GM19240 (cell line): ENCODE results near the gene CITED2.
"Not testable (repeated sequence)": the region's sequence is repeated elsewhere in the genome, so short reads cannot be mapped to it uniquely, and the experiment has no call there.

Experiments
- DNase-seq: peaks from one replicate; pipeline ENCODE4 v3.0.0; 2011; ENCODE audit warnings: low spot score; ENCODE audit not compliant: insufficient read length

CITED2 gene

DNA sequence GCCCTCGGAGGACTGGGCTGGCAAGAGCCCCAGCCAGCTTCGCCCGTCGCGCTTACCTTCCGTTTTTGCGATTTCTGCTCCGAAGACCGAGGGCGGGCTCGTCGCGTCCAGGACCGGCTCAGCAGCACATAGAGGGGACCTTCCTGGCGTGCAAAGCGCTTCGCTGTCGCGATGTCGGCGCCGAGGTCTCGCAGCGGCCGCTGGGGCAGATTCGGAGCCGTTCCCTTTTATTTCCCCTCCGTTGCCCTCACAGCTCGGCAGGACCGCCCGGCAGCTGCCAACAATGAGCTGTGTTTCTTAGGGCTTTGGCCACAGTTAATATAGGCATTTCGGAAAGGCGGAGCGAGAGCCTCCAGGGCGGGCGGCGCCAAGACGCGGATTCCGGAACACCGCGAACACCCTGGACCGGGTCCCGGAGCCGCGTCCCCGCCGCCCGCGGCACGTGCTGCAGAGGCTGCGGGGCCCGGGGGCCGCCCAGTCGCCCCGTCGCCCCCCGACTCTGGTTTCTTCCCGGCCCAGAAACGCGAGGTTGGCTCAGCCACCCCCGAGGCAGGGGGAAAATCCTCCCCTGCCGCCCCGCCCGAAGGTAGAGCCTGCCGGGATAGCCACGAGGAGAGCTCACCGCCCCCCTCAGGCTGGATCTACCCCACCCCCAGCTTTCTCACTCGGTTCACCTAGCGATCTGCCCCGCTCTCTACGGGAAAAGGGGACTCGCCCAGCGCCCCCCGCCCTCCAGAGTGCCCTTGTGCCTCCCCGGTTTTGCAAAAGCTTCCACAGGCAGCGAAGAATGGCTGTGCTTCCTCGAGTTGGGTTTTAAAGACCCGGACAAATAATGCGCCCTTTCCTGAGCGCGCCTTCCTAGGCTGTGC is at the start of gene CITED2:
TSS of gene CITED2 (minus strand) at position 292 of the 869 bp plus-strand sequence. CDS start 704 bp downstream, outside the sequence.
- no peak for DNase-seq

GRCh38 chr6:139423037-139423703 is 48.7 kb upstream of the CITED2 start:
- DNase-seq, result no peak

DNA sequence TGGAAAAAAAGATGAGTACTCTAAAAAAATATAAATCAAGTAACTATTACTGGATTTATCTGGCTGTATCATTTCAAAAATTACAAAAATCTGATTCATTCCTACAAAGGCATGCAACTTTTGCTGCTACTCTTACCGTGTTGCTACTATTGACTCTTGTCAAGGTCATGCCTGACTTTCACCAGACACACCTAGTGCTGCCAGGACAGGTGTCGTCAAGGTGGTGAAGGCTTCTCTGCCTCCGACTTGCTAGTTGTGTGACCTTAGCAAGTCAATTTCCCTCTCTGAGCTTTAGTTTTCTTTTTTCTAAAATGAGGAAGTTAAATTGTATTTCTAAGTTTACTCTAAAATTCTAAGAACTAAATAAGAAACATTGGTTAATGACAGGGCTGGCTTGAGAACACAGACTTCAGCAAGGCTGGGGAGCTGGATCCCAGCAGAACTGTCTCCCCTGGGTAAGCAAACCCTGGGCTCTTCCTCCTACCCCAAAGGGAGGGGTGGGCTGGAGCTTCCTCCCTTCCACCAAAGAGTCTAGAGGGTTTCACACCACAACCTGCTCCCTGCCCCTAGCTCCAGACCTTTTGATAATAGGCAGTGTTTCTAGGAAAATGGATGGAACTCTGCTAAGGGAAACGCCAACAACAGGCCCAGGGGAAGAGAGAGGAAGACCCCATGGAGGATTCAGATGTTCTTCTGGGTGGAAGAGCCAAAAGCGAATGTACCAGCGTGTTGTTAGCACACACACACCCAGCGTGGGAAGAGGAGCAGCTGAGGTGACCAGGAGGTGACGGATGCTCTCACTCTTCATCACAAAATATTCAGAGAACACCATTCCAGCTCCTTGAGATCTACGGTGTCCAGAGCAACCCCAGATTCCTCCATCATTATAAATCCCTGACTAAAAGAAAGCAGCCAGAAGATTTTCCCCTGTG is 47.9 kb upstream of the CITED2 start:
- DNase-seq, result no peak

DNA sequence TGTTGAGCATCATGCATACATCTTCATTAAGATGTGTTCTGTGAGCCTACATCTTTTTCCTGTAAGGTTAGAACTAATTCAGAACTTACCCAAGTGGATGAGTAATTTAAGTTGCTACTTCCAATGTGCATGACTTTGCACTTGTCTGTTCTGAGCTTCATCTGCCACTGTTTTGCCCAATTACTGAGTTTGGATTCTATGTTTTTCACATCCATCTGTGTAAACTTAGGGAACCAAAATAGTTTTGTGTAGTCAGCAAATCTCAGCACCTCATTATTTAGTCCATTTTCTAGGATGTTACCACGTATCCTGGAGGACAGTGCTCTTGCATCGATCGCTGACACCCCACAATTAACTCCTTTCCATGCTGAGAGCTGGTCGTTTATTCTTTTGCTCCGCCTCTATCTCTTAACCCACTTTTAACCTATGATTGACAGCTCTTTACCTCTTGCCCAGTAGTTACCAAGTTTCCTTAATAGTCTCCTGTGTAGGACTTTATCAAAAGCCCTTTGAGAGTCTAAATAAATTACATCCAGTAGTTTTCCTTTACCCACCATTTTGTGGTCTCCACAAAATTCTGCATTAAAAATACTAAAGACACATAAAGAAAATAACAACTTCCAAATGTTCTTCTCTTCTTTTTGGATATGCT is 44.2 kb upstream of the CITED2 start:
- DNase-seq, result no peak

DNA sequence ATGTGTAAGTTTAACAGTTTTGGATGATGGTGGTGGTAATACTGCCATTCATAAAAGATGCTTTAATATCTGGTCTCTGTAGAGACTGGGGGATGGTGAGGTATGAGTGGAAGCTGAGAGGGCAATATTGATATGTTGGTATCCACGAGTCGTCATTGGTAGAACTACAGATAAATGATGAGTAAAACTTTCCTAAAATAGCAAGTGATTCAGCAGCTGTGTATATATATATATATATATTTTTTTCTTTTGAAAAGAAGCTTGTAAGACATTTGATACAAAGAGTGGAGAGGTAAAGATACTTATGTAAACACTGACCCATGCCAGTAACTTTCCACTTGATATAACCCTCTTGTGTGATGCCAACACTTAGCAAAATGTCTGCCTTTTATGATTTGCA is 41.7 kb upstream of the CITED2 start:
- DNase-seq, result no peak

DNA sequence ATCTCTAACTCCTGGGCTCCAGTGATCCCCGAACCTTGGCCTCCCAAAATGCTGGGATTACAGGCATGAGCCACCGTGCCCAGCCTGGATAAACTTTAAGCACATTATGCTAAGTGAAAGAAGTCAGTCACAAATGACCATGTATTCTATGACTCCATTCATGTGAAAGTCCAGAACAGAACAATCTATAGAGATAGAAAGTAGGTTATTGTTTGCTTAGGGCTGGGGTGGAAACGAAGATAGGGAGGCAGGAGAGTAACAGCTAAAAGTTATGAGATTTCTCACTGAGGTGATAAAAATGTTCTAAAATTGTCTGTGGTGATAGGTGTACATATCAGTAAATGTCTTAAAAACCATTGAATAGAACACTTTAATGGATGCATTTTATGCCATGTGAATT is 40.9 kb upstream of the CITED2 start:
- DNase-seq, result no peak

GRCh38 chr6:139412103-139412502 is 37.7 kb upstream of the CITED2 start:
- not testable (repeated sequence) for DNase-seq

- DNase-seq, result no peak
These were observed 34.6 kb upstream of the CITED2 start for GRCh38 chr6:139409026-139409425.

GRCh38 chr6:139407718-139408222 is 33.3 kb upstream of the CITED2 start:
- no peak for DNase-seq

- no peak for DNase-seq
These were observed 32.3 kb upstream of the CITED2 start for GRCh38 chr6:139406577-139407343.

DNA sequence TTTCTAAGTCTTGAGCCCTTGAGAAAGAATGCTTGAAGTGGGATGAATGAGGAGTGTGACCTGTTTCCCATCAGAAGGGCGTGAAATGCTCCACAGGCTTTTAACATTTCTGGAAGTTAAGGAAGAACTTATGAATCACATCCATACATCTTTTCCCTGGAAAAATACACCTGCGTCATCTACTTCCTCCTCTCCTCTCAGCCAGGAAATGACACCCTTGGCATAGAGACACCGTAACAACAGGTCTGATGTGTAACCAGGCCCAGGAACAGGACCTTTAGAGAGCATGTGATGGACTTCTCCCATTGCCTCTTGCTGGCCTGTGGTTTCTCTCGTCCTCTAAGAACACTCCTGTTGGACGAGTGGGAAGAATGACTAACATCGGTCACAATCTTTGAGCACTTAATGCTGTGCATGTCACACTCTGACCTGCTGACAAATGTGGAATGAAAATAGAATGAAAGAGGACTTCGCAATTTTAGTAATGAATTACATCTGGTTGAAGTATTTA is 28.5 kb upstream of the CITED2 start:
- no peak for DNase-seq

- DNase-seq, result no peak
These were observed 24.2 kb upstream of the CITED2 start for GRCh38 chr6:139398658-139399057.

DNA sequence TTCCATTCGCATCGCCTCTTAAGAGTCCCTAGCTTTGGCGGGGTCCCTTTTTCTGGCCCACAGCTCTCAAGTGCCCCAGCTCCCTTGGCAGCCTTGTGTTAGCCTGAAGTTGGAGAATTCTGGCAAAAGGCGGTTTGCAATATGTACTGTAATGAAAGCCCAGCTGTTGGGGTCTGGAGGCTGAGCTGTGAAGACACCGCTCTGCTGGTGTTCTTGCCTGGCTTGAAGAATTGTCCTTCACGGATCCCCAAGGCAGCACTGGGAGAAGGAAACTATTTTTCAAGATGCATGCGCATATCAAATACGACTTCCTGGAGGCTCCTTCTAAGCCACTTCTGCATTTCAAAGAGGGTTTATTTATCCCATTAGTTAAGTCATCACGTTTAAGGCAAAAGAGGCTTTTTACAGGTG is 21.4 kb upstream of the CITED2 start:
- no peak for DNase-seq

- DNase-seq, result no peak
These were observed 20.9 kb upstream of the CITED2 start for GRCh38 chr6:139395371-139395770.

DNA sequence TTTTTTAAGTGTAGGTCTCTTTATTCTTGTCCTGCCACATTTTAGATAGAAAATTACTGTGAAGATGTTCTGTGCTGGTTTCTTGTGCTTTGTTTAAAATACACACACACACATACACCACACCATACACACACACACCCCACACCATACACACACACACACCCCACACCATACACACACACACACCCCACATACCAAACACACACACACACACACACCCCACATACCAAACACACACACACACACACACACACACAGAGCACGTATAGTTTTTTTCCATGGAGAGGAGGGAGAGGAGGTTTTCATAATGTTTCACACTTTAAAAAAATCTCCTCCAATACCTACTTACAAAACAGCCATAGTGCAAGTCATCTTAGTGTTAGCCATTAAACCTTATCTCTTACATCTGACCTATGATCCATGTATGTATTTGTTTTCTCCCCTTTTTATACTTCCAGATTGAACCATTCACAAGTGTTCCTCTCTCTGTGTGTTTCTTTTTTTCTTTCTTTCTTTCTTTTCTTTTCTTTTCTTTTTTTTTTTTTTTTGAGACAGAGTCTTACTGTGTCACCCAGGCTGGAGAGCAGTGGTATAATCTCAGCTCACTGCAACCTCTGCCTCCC is 19.7 kb upstream of the CITED2 start:
- no peak for DNase-seq

GRCh38 chr6:139392794-139393193 is 18.3 kb upstream of the CITED2 start:
- no peak for DNase-seq

GRCh38 chr6:139391709-139392108 is 17.3 kb upstream of the CITED2 start:
- no peak for DNase-seq

- DNase-seq, result no peak
These were observed 16.0 kb upstream of the CITED2 start for GRCh38 chr6:139390447-139390846.

- DNase-seq, result no peak
These were observed 13.9 kb upstream of the CITED2 start for GRCh38 chr6:139388384-139388783.
